Spleen (tissue), 11 donors: ENCODE results near the gene PPIL1. TPM values are rescaled to one million over a fixed set of nuclear protein-coding genes. Genes with fewer than 3 reads are reported as not detected.

Experiments
- DNase-seq: peaks from one replicate; pipeline ENCODE4 v3.0.0-alpha.2; 2020
- H3K27ac ChIP-seq, 8 donors: fragments of 200-600 bp; sonication (generic) in 7 of 8; 1 replicate in 4 of 8; 2 replicates in 4 of 8; pipeline versions ENCODE4 v1.5.0 to v1.8.0; 2016 to 2021; ENCODE audit warnings: inconsistent platforms in 4 of 8, mild to moderate bottlenecking in 4 of 8, moderate library complexity in 1 of 8
- H3K27me3 ChIP-seq, 7 donors: fragments of 200-600 bp; sonication (generic) in 6 of 7; replicated peaks in 1 of 7; 1 replicate in 4 of 7; 2 replicates in 3 of 7; pipeline versions ENCODE4 v1.5.0 to v1.8.0; 2016 to 2021; ENCODE audit warnings: inconsistent platforms in 3 of 7, mild to moderate bottlenecking in 1 of 7
- H3K36me3 ChIP-seq, 6 donors: fragments of 200-600 bp; sonication (generic) in 5 of 6; 1 replicate in 4 of 6; 2 replicates in 2 of 6; pipeline versions ENCODE4 v1.5.0 to v1.8.0; 2016 to 2021; ENCODE audit warnings: inconsistent platforms in 2 of 6
- H3K4me1 ChIP-seq, 6 donors: fragments of 200-600 bp; sonication (generic) in 5 of 6; 1 replicate in 3 of 6; 2 replicates in 3 of 6; pipeline versions ENCODE4 v1.5.0 to v1.8.0; 2016 to 2021; ENCODE audit warnings: inconsistent platforms in 3 of 6
- H3K4me3 ChIP-seq, 8 donors: fragments of 200-600 bp; sonication (generic) in 7 of 8; 1 replicate in 4 of 8; 2 replicates in 4 of 8; pipeline versions ENCODE4 v1.5.0 to v1.8.0; 2016 to 2021; ENCODE audit warnings: inconsistent platforms in 4 of 8, mild to moderate bottlenecking in 4 of 8, moderate library complexity in 2 of 8
- H3K9me3 ChIP-seq, 8 donors: fragments of 200-600 bp; sonication (generic) in 7 of 8; 1 replicate in 4 of 8; 2 replicates in 4 of 8; pipeline versions ENCODE4 v1.5.0 to v1.8.0; 2016 to 2021; ENCODE audit warnings: inconsistent platforms in 4 of 8
- CTCF ChIP-seq, 11 experiments: fragments of 200-600 bp in 7 of 11; fragments of 450-650 bp in 4 of 11; sonication (generic) in 4 of 11; IDR thresholded peaks in 8 of 11; conservative IDR thresholded peaks in 3 of 11; 1 replicate in 7 of 11; 2 replicates in 4 of 11; pipeline versions ENCODE4 v1.4.0 to v1.8.0; 2016 to 2021; ENCODE audit warnings: antibody characterized with exemption in 11 of 11, inconsistent platforms in 4 of 11, mild to moderate bottlenecking in 1 of 11
- POLR2A ChIP-seq, 3 donors: fragments of 450-650 bp; IDR thresholded peaks; one replicate each; pipeline ENCODE4 v1.5.1; 2017; ENCODE audit warnings: antibody characterized with exemption in 3 of 3, mild to moderate bottlenecking in 1 of 3
- POLR2AphosphoS5 ChIP-seq, 3 donors: sonication (generic); formaldehyde crosslinking; IDR thresholded peaks; one replicate each; pipeline ENCODE4 v1.5.1; 2017; ENCODE audit warnings: antibody characterized with exemption in 3 of 3
- WGBS, 5 donors: extraction: QIAGEN DNeasy Blood & Tissue Kit in 3 of 5; methylation state at CpG; one replicate each; pipeline versions ENCODE4 v1.1.5 to v1.1.7; 2013 to 2018; 5-methylcytosine and 5-hydroxymethylcytosine counted together
- intact Hi-C: fragments of 100-400 bp; cut with DNase I; formaldehyde crosslinking; loops from one replicate; pipeline ENCODE4 v1.15.0; 2023; ENCODE audit warnings: low total_unique reads
- polyA plus RNA-seq, 3 donors: library from polyadenylated mRNA; stranded (reverse); fragments of 200-250 nt; gene quantifications; one replicate each; pipeline ENCODE4 v1.2.1, GENCODE V29; 2013
- total RNA-seq, 7 donors: library from RNA; depleted of rRNA in 3 of 7; stranded (reverse); fragments of >200 nt in 3 of 7; fragmentation: NEBNext Ultra II Directional in 4 of 7; extraction: Animal tissue kit (Norgen Biotek cat#: 25700) in 4 of 7; gene quantifications; one replicate each; pipeline versions ENCODE4 v1.1.0 to v1.2.1, GENCODE V29; 2016 to 2021
- donor health status: healthy with polysubstance abuse.
- donor health status: DM: no; HTN: no; CAD: no; lungs with moderate emphysema.
- donor health status: DM: no; HTN: no; CAD: no.
- donor health status: Bipolar disorder and iron deficiency.
- donor health status: healthy.
- donor health status: DM: no; HTN: no; CAD: no.
- donor health status: DM: yes; HTN: yes; CAD: no.

The PPIL1 gene
- total and polyA plus RNA-seq, 10 donors = 8.7 to 26.4 (median 13.5) TPM

GRCh38 chr6:36913082-36913481 lies 38.5 kb upstream of the PPIL1 start:
- H3K9me3 ChIP-seq = no peaks in the 10 kb centered on the region
- WGBS, 5 donors = 71 to 82% (median 72%) methylated on average over 4 of the region's 4 CpGs
- no peak overlapping the region for H3K4me3 ChIP-seq
- H3K4me1 ChIP-seq = peaks cover 4 to 44% (median 25%) of the 10 kb centered on the region in 6 donors
- no peak for DNase-seq
- intact Hi-C loops = no loop called here
- H3K27ac ChIP-seq = peak overlapping the region in 3 of 8 donors; percentile 16 to 67 (median 29)
- TF ChIP-seq POLR2A (IDR thresholded peaks at IDR 0.05) (no peak), CTCF (IDR thresholded peaks at IDR 0.05 in 8 of 11, conservative IDR thresholded peaks at IDR 0.05 in 3 of 11) (no peak), POLR2AphosphoS5 (IDR thresholded peaks at IDR 0.05) (no peak)
- peaks cover 0 to 91% (median 48%) of the 10 kb centered on the region in 6 donors for H3K36me3 ChIP-seq
- no peaks in the 10 kb centered on the region for H3K27me3 ChIP-seq

GRCh38 chr6:36912586-36912985 lies 38.0 kb upstream of the PPIL1 start:
- WGBS, 5 donors = 23 to 53% (median 35%) methylated on average over 8 of the region's 8 CpGs
- Histone ChIP-seq H3K36me3 (peaks cover 0 to 91% (median 43%) of the 10 kb centered on the region in 6 donors), H3K27ac (peak overlapping the region in 4 of 8 donors; percentile 23 to 67 (median 36)), H3K4me3 (peak overlapping the region in 1 of 8 donors; percentile 37), H3K4me1 (peaks cover 4 to 49% (median 25%) of the 10 kb centered on the region in 6 donors), H3K27me3 (no peaks in the 10 kb centered on the region), H3K9me3 (no peaks in the 10 kb centered on the region)
- intact Hi-C loops = no loop called here
- DNase-seq = no peak
- TF ChIP-seq POLR2A (IDR thresholded peaks at IDR 0.05) (no peak), CTCF (IDR thresholded peaks at IDR 0.05 in 8 of 11, conservative IDR thresholded peaks at IDR 0.05 in 3 of 11) (no peak), POLR2AphosphoS5 (IDR thresholded peaks at IDR 0.05) (peak in 1 of 3 donors; percentile 5)

GRCh38 chr6:36912030-36912454 lies 37.4 kb upstream of the PPIL1 start:
- Histone ChIP-seq H3K4me1 (peaks cover 4 to 50% (median 25%) of the 10 kb centered on the region in 6 donors), H3K27me3 (no peaks in the 10 kb centered on the region), H3K36me3 (peaks cover 0 to 91% (median 38%) of the 10 kb centered on the region in 6 donors), H3K27ac (peak overlapping the region in 4 of 8 donors; percentile 23 to 67 (median 36)), H3K4me3 (peak overlapping the region in 1 of 8 donors; percentile 37), H3K9me3 (no peaks in the 10 kb centered on the region)
- DNase-seq = no peak
- intact Hi-C loops = no loop called here
- WGBS, 5 donors = 16 to 32% (median 25%) methylated on average over 4 of the region's 4 CpGs
- TF ChIP-seq CTCF (IDR thresholded peaks at IDR 0.05 in 8 of 11, conservative IDR thresholded peaks at IDR 0.05 in 3 of 11) (no peak), POLR2A (IDR thresholded peaks at IDR 0.05) (no peak), POLR2AphosphoS5 (IDR thresholded peaks at IDR 0.05) (peak in 1 of 3 donors; percentile 31)

GRCh38 chr6:36908747-36909146 lies 34.1 kb upstream of the PPIL1 start:
- 87 to 94% (median 90%) methylated on average over 2 of the region's 2 CpGs for WGBS, 5 donors

More at GRCh38 chr6:36908747-36909146, 34.1 kb upstream of the PPIL1 start:
- TF ChIP-seq CTCF (IDR thresholded peaks at IDR 0.05 in 8 of 11, conservative IDR thresholded peaks at IDR 0.05 in 3 of 11) = no peak
- TF ChIP-seq POLR2AphosphoS5 (IDR thresholded peaks at IDR 0.05) = no peak
- TF ChIP-seq POLR2A (IDR thresholded peaks at IDR 0.05) = no peak
- peaks cover 5 to 91% (median 35%) of the 10 kb centered on the region in 6 donors for H3K36me3 ChIP-seq
- peaks cover 4 to 35% (median 22%) of the 10 kb centered on the region in 6 donors for H3K4me1 ChIP-seq
- no peaks in the 10 kb centered on the region for H3K9me3 ChIP-seq
- intact Hi-C loops = loop anchor here (10.0 kb wide), 1 partner anchor 56 kb away; no protein-coding TSS in a partner anchor
- no peak overlapping the region for H3K4me3 ChIP-seq
- DNase-seq = no peak
- no peaks in the 10 kb centered on the region for H3K27me3 ChIP-seq
- H3K27ac ChIP-seq = no peak overlapping the region
